Measurements from ENCODE around the gene SGSM2.

The SGSM2 gene

DNA sequence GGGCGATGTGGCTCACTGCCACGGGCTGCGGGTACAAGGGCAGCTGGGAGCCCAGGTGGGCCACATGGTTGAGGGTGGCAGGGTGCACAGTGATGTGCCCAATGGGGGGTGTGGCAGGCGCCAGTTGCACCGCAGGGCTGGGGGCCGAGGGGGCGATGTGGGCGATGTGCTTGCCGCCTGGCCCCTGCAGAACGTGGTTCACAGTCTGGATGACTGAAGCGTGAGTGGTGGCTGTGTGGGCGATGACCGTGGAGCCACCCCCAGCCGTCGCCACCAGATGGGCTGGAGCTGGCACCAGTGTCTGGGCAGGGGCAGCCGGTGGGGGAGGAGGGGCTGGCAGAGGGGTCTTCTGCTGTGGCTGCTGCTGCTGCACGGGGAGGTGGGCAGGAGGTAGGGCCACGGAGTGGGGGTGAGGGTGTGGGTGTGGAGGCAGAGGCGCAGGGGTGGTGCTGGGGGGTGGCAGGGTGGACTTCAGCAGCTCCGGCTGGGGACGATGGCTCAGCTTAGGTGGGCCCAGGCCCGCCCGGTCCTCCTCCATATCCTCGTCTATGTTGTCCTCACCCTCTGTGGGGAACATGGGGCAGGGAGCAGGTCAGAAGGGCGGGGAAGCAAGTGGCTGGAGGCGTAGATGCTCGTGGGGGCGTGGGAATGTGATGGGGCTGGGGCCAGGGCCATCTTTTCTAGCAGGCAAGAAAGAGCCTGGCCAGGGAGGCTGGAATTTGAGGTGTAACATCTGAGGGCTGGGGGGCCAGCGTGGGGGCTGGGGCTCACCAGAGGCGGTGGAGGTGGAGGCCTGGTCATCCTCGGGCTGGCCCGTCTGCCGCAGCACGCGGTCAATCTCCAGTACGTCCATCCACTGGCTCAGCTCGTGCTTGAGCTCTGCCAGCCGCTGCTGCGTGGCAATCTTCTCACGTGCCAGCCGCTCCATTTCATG is 50.1 kb downstream of the SGSM2 start:
- DNase-seq, result no peak

DNA sequence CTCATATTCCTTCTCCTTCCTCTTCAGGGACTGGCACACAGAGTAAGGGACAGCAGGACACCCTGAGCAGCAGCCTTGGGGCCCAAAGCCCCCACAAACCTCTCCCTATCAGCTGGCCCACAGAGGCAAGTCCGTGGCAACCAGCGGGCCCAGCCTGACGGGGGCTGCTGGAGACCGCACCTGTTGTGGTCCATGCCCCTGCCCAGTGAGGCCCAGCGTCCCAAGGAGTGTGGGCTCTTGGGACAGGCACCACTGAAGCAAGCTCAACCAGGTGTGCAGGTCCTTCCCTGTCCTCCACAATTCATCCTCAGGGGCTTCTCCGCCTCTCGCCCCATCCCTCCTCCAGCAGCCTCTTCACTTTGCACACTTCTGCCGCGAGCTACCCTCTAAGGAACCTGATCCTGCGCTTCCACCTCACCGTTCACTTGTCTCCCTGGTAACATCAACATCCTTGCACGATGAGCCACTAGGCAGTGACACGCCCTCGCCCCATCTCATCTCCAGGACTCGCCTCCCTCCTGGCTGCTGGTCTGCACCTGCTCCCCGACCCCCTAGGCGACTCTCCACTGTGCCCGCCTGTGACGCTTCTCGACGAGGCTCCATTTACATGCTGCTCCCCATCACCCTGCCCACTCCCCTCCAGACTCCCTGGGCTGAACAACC is 50.9 kb downstream of the SGSM2 start:
- DNase-seq, result no peak

DNA sequence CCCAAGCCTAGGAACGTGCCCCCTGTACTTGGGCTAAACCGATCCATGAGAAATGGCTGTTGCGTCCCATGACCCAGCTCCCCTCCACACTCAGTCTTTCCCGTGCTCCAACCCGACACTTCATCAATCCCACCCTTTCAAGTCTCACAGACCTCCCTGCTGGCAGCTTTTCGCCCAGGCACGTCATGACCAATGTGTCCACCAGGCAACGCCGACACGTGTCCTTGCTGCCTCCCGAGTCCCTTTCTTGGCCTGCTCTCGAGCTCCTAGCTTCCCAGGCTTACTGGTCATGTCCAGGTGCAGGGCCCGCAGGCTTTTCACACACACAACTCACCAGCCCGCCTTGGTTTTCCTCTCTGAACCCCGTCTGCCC is 51.4 kb downstream of the SGSM2 start:
- no peak for DNase-seq

DNA sequence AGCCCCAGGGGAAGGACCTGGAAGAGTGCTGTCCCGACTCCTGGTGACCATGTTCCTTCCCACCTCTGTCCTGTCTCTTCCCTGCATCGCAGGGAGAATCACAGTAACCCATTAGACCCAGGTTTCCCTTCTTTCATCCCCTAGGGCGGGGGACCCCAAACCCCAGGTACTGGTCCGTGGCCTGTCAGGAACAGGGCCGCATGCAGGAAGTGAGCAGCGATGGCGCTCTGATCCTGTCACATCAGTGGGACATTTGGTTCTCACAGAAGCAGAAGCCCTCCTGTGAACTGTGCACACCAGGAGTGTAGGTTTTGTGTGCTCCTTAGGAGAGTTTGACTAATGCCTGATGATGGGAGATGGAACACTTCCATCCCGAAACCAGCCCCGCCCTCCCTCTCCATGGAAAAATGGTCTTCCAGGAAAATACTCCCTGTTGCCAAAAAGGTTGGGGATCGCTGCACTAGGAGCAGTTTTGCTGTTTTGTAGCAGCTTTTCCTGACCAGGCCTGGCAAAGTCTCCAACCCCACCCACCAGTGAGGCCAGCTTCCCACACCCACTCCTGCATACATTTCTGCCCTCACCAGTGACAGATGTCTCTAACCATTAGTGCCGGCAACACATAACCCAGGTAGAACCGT is 53.0 kb downstream of the SGSM2 start:
- no peak for DNase-seq

DNA sequence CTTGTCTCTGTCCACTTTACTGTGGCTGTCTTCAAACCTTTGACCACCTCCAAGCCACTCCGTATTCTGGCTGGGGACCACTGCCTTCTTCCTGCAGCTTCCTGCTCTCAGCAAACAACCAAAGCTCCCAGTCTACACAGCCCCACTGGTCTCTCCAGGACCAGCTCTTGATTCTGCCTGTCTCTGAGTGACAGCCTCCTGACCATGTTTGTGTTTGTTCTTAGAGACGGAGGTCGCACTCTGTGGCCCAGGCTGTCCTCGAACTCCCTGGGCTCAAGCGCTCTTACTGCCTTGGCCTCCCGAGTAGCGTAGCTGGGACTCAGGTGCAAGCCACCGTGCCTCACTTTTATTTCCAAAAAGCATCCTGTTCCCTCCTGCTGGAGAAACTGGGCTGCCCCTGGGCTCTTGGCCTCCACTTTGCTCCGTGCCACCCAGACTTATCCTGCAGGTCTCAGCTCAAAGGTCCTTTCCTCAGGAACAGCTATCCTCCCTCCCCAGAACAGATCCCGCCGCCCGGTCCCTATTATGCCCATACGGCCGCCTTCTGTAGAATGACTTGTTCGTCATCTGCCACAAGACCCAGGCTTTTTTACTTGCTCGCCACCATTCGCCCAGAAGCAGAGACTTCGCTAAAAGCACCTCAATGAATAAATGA is 54.4 kb downstream of the SGSM2 start:
- no peak for DNase-seq

DNA sequence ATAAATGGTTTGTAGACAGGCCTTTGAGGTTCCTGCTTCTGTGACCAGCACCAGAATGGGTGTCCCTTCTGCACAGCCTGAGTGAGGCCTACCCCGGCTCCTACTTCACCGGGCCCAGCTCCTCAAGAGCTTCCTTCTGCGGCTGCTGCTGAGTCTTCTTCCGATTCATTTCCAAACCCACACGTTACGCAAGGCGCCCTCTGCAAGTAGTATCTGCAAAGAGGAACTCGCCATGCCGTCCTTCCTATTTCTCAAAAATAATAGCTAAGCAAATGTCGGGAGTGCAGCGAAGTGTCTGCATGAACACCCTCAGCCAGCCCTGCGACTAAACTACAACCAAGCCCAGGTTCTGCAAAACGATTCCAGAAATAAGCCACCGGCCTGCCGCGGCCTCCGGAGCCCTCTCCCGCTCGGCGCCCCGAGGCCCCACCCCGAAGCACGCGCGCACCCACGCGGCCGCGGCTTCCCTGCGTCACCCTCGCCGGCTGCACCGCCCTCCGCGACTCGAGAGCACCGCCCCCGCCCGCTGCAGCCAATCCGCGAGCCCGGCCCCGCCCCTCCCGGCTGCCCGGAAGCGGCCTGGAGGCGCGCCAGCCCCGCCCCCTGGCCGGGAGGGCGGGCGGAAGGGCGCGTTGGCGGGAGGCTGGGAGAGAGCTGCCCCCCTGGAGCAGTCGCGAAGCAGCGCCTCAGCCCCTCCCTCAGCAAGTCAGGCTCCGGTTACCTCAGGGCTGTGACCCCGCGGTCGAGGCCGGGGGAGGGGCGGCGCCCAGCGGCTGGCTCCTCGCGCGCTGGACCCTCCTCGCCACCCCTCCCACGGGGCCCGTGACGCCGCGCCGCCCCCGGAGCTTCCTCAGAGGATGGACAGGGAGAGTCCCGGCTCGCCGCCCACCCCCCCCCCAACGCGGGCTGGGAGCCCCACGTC is 55.2 kb downstream of the SGSM2 start:
- peak; percentile 81 for DNase-seq

DNA sequence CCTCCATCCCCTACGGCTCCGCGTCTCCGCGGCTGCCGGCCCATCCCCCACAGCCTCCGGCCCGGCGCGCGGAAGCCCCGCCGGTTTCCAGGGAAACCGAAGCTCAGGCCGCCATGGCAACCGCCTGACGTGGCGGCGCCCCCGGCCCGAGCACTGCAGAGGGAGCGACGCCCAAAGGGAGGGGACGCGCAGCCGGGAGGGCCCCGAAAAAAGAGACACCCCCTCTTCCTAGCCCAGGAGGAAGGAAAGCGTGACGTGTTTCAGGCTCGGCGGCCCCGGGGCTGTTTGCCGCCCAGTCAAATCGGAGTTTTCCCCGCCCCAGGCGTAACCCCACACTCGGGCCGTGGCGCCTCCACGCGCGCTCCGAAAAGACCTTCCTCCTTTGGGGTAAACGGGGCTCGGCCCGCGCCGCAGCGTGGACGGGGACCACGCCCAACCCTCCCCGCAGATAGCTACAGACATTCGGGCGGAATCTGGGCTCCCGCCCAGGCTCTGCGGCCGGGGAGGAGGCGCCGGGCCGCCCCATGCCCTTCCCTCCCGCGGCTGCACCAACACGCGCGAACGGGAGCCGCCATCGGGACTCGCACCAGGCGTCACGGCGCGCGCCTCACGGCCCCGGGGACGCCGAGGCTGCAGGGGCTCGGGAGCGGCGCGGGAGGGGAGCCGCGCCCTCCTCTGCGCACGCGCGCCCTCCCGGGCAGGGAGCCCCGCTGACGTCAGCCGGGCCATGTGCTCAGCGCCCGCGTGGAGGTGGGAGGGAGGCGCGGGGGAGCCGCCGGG is 56.1 kb downstream of the SGSM2 start:
- peak; percentile 79 for DNase-seq

DNA sequence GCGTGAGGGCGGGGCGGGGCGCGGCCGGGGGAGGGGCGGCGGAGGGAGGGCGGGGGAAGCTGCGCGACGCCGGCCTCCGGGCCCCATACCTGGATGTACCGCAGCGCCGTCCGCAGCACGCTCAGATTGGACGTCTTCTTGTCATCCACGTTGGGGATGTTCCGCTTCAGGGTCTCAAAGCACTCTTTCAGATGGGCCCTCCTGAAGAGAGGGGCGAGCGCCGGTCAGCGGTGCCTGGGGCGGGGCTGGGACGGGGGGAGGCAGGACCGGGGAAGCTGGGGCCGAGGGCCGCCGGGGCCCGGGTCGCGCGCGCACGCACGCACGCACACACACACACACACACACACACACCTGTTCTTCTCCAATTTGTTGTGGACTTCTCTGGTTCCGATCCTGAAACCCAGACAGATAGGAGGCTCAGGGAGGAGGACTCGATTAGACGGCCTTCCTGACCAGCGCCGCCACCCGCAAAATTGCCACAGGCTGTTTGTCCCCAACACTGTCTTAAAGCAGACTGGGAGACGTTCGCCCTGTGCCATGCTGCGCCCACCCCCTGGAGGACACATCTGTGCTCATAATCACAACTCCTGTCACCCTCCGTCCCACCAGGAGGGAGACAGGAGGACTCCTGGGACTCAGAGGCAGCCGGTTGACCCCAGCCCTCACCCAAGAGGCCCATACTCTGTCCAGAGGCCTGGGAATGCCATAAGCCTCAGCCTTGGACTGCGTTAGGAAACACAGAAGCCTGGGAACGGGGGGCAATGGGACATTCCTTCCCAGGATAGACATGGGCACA is 56.9 kb downstream of the SGSM2 start:
- no peak for DNase-seq

DNA sequence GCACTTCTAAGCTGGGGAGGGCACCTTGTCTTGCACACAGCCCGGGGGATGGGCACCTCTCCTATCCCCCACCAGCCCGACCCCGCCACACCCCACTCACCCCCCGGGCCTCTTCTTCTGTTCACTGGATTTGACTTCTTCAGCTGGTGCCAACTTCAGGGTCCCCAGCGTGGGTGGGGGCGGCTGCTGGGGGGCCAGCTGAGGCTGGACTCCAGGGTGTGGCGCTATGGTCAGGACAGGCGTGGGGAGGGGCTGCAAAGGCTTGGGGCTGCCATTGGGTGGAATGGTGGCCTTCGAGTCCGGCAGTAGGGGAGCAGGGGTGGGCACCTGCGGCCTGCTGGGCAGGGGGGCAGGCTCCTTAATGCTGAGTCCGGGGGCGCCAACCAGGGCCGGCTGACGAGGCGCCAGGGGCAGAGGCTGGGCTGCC is 57.5 kb downstream of the SGSM2 start:
- no peak for DNase-seq

DNA sequence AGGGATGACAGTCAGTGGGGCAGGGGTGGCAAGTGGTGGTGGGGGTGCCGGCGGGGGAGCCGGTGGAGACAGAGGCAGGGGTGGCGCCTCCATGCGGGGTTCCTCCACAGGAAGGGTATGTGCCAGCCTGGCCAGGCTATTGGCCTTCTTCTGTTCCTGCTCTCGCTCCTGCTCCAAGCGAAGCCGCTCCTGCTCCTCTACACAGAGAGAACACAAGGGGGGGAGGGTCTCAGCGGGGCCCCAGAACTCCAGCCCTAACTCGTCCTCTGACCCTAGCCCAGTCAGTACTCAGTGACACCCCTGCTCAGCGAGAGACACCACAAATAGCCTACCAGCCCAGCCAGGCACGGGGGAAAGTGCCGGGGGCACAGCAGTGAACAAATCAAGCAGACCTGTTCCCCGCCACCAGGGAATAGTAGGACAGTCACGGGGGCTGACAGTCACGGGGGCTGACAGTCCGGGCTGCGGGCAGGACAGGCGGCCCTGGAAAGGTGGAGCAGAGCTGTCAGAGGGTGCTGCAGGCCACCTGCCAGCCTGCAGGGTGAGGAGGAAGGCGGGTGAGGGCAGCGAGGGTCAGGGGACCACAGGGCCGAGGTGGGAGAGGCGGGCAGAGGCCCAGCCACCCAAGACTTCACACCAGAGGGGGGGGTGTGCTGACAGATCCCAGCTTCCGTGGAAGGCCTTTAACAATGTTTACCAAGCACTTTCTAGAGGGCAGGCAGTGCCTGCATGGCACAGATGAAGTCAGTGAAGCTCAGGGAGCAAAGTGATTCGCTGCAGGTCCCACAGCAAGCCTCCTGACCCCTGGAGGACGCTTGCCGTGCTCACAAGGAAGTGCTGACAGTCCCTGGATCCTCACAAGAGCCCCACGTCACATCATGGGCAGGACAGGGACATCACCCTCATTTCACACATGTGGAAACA is 58.2 kb downstream of the SGSM2 start:
- DNase-seq, result no peak

DNA sequence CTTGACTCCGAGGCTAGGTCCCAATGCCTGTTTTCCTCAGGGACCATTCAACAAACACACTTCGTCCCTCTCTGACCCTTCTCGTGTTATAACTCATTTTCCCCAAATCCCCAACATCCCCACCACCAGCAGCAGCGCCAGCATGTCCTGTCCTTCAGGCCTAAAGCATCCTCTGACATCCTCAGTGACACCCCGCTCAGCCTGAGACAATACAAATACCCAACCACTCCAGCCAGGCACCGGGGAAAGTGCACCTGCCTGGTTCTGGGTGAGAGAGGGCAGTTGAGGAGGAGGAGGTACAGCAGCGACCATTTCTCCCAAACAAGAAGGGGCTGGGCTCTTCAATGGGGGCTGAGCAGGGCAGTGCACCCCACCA is 58.9 kb downstream of the SGSM2 start:
- no peak for DNase-seq

DNA sequence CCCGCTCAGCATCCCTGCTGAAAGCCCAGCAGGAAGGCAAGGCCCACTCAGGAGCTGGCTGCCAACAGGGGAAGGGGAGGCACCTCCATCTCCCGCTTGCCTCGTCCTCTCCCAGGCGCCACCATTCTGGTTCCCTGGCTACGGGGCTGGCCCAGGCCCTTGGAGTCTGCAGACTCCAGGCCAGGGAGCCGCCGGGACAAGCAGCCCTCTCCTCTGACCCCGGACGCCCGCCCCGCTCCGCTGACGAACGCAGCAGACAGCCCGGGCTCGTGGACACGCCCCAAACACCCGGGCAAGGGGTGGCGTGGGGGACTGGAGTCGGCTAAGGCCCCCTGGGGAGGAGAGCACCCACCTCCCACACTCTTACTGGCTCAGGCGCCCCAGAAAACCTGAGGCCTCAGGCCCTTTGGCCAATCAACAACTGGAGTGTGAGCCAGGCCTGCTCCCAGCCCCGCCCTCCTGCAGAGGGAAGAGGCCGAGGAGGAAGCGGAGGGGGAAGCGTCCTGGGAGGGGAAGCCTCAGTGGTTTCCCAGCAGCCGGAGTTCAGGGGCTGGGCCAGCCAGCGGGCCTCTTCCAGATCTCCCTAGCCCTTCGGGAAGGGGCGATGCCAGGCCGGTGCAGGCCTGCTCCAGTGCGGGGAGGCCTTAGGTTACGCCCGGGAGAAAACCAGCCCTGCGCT is 59.4 kb downstream of the SGSM2 start:
- no peak for DNase-seq

DNA sequence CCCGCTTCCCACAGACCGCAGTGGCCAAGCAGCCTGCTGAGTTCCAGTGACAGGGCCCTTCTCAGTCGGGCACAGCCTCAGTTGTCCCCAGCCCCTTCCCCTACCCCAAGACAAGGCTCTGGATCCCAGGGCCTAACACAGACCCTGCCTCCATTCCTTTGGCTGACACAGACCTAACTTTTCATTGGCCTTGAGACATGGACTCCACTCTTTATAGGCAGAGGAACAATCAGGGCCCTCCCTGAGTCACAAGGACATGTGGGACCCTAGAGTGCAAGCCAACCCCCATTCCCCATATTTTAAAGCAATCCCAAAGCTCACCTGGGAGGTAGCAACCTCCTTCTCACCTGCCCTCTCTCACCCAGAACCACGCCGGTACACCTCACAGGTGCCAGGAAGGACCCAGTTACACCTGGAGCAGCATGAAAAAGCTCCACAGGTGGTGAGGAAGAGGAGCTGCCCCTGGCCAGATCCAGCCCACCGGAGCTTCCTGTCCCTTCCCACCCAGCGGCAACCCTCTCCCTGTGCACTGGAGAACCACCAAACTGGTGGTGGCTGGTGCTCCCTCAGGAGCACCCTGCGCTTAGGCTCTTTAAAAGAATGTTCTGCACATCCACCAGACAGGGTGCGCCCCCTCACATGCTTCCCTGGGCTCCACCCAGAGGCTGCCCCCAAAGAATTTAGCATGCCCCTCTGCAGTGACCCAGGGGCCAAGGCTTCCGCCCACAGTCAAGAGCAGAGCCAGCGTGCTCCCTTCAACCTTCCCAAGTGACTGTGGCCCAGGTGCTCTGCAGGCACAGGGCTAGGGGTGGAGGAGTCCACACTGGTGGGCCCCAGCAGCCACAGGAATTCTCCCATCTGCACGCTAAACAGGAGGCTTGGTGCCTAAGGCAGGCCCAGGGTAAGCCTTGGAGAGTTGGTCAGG is 60.2 kb downstream of the SGSM2 start:
- no peak for DNase-seq

DNA sequence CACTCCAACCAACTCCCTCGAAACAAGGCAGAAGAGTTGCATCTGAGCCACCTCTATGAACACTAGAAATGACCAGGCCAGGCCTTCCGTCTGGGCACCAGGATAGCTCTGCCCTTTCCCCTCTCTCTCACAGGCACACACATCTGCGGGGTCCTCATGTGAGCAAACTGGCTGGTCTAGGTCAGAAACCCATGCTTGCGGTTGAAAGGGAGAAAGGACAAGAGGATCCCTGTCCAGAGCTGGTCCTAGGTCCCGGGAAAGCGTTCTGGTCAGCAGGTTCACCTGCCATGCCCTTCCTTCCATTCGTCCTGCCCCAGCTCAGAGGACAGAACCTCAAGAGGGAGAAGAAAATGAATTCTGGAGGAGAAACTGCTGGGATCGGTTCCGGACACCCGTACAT is 60.9 kb downstream of the SGSM2 start:
- DNase-seq, result no peak

DNA sequence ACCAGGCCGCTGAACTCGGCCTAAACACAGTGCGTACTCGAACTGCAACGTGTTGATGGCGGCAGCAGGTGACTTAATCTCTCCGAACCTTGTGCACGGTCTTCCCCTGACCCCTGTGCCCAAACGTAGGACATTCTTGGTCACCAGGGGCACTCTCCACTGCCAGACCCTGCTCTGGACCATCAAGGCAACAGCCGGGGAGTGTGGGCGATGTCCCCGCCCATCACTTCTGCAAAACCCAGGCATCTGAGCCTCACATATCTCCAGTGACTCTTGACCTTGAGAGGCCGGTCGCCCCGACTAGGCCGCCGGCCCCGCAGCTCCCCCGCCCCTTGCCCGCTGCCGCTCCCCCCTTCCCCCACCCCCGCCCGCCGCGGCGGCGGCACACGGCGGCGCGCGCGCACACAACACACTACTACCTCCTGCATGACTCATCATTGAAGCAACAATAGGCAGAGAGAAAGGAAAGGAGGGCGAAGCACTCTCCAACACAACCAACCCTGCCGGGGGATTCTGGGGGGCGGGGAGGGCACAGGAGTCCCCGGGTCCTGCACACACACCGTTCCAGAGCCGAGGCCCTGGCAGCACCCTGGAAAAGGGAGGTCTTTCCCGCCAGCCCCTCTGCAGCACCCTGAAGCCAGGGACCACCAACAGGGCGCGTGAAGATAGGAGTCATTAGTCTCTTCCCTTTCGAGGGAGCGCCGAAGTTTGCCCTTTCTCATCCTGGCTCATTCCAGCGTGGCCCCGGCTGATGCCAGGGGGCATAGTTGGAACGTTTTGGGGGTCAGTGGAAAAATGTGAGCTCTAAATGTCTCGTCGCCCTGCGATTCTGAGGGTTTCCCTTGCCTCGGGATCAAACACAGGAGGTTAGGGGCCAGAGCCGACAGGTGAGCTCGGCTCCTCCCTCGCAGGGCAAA is 61.6 kb downstream of the SGSM2 start:
- no peak for DNase-seq
